ENCODE data around the gene TSPAN9.
"Not testable (repeated sequence)": the region's sequence is repeated elsewhere in the genome, so short reads cannot be mapped to it uniquely, and the experiment has no call there.

TSPAN9 gene

GRCh38 chr12:3045494-3045893 lies 31.7 kb upstream of the TSPAN9 start:
- DNase-seq, result no peak

DNA sequence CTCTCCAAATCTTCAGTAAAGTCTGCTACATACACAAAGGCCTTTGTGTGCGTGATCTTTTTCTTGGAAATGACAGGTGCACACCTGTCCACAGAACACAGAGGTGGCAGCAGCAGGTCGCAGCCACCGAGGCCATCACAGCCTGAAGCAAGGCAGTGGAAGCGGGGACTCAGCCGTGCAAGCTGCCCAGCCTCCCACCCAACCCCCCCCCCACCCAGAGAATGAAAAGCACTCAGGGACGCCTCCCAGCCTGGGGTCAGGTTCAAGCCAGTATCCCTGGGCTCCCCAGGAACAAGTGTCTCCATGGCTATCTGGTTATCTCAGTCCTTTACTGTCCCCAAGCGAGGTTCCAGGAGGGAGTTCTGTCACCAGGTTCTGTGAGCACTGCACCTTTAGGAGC lies 31.2 kb upstream of the TSPAN9 start:
- DNase-seq, result no peak

DNA sequence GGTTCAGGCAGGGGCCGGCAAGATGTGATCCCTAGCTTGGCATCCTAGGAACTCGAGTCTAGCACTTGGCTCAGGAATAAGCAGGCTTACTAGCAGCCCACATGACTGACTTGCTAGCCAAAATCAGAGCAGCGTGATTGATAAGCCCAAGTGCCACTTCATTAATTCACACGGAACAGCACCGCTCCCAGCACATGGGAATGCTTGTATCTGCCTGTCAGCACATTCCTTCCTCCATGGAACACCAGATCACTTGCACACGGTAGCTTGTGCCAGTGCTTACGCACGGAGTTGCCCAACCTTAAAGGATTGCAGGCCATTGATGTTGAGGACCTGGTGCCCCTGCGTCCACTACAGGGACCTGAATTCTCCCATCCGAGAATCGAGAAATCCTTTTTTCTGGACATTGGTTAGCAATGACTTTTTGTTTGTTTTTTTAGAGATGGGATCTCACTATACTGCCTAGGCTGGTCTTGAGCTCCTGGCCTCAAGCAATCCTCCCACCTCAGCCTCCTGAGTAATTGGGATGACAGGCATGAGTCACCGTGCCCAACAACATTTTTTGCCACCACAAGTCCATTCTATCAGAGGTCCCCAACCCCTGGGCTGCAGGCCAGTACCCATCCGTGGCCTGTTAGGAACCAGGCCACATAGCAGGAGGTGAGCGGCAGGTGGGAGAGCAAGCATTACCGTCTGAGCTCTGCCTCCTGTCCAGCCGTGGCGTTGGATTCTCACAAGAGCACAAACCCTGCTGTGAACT lies 30.6 kb upstream of the TSPAN9 start:
- DNase-seq, result no peak

GRCh38 chr12:3047961-3048360 lies 29.2 kb upstream of the TSPAN9 start:
- DNase-seq, result no peak

DNA sequence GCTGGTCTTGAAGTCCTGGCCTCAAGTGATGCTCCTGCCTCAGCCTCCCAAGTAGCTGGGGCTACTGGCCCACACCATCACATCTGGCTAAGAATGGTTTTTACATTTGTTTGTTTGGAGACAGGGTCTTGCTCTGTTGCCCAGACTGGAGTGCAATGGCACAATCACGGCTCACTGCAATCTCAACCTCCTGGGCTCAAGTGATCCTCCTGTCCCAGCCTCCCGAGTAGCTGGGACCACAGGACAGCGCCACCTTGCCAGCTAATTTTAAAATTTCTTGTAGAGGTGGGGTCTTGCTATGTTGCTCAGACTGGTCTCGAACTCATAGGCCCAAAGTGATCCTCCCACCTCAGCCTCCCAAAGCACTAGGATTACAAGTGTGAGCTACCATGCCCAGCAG lies 28.6 kb upstream of the TSPAN9 start:
- no peak for DNase-seq

- no peak for DNase-seq
Measured at GRCh38 chr12:3049176-3049575, 28.0 kb upstream of the TSPAN9 start.

DNA sequence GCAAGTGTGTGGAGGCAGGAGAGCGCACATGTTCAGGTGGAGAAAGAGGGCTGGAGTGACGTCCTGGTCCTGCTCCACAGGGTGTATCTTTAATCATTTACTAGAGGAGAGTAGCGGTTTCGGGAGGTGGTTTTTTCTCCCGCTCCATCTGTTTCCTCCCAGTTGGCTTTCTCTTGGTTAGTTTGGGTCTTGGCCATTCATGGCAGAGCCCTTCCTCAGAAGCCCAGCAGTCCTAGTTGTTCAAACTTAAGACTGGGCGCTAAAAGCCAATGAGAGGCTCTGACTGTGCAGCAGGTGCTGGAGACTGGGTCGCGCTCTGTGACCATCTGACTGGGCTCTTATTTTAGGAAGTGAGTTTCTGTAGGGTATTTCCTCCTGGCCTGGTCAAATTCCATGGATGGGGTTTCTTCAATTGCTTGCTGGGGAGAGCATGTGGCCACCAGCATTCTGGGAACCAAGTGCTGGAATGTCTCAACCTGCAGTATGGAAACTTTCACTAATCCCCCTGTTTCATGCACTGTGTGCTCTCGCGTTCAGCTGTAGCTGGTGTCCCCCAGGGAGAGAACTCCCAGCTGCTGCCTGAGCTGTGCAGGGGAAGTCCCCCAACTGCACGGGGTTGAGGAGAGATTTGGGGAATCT lies 27.4 kb upstream of the TSPAN9 start:
- DNase-seq, result no peak

- no peak for DNase-seq
Measured at GRCh38 chr12:3054374-3054773, 22.8 kb upstream of the TSPAN9 start.

GRCh38 chr12:3055026-3055703 lies 22.0 kb upstream of the TSPAN9 start:
- DNase-seq, result no peak

GRCh38 chr12:3055704-3056467 lies 21.3 kb upstream of the TSPAN9 start:
- no peak for DNase-seq

GRCh38 chr12:3061059-3061458 lies 16.1 kb upstream of the TSPAN9 start:
- no peak for DNase-seq

- no peak for DNase-seq
Measured at GRCh38 chr12:3061501-3062215, 15.5 kb upstream of the TSPAN9 start.

GRCh38 chr12:3065300-3065699 lies 11.9 kb upstream of the TSPAN9 start:
- no peak for DNase-seq

DNA sequence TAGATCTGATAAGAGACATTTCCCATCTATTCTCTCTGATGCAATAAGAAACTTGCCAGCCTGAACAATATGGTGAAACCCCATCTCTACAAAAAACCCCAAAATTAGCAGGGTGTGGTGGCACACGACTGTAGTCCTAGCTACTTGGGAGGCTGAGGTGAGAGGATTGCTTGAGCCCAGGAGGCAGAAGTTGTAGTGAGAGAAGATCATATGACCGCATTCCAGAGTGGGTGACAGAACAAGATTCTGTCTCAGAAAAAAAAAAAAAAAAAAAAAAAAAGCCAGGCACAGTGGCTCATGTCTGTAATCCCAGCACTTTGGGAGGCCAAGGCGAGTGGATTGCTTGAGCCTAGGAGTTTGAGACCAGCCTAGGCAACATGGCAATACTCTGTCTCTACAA lies 11.3 kb upstream of the TSPAN9 start:
- DNase-seq, result not testable (repeated sequence)

GRCh38 chr12:3069714-3070113 lies 7.5 kb upstream of the TSPAN9 start:
- no peak for DNase-seq

- DNase-seq, result no peak
Measured at GRCh38 chr12:3071107-3071506, 6.1 kb upstream of the TSPAN9 start.

GRCh38 chr12:3071710-3072109 lies 5.5 kb upstream of the TSPAN9 start:
- no peak for DNase-seq

GRCh38 chr12:3073438-3074250 lies 3.5 kb upstream of the TSPAN9 start:
- peak; percentile 91 for DNase-seq

DNA sequence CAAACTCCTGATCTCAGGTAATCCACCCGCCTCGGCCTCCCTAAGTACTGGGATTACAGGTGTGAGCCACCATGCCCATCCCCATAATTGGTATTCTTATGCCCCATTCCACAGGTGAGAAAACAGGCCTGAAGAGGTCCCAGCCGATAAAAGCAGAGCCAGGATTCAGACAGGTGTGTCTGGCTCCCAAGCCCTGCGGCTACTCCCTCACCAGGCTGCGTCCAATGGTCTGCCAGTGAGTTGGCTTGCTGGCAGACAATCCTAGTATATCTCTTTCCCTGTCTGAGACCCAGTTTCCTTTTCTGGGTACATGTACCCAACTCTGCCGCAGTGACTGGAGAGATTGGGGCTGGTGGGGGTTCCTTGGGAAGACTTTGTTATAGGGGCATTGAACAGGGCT lies 1.9 kb upstream of the TSPAN9 start:
- DNase-seq, result no peak

DNA sequence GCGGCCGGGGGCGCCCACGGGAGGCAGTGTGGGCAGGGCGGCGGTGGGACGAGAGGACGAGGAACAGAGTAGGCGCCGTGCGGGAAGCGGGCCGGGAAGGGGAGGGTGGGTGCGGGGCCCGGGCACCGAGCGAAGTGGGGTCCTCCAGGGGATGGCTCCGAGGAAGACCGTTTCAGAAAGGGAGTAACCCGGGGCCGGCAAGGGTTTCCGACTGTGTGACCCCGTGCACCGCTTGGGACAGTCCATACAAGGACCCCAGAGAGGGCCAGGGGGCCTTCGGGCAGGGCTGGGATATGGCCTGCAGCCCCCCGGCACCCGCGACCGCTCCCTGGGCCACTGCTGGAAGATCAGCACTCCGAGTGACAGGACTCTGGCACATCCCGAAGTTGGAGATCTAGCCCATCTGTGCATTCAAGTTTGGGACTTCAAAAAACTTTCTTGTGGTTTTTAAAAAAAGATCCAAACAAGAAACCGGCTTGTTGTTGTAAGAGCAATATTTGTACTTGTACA lies 448 bp downstream of the TSPAN9 start:
- peak; percentile 27 for DNase-seq

DNA sequence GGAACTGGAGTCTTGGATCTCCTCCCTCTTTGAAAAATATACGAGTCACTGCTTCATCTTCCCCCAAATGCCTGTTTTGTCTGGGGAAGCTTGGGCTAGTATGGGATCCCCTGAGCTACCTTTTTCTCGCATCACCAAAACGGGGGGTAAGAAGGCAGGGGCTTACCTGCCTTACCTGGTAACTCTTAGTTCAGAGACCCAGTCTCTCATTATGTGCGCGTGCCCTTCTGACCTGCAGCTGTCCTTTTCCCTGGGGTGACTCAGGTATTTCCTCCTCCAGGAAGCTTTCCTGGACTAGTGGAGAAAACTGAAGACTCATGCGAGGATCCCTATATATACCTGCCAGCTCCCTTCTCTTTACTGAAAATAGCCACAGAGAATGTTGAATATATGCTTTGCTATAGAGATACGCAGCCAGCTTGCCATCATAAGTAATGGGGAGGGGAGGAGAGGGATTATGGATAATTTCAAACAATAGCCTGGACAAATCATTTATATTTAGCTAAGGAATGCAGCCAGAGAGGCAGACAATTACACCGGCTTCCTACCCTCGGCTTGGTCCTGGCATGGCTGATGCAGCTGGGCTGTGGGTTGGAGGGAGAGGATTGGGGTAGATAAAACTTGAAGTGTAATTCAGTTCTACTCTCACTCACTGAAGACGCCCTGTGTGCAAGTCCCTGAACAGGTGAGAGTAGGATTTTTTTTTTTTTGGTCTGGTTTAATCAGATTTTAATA lies 1.1 kb downstream of the TSPAN9 start:
- no peak for DNase-seq

Measured in stimulated activated CD8-positive, alpha-beta memory T cell treated with anti-CD3 and anti-CD28 coated beads, Interleukin-4, amount 100 ng/mL, for 48 hours (primary cell).